HG02678 (cell line): ENCODE data around the gene SYTL1.

ENCODE experiments used
- ATAC-seq: cut with Tn5 transposase; IDR thresholded peaks from one replicate; pipeline ENCODE4 v1.9.1; 2021; ENCODE audit warnings: mild to moderate bottlenecking, moderate library complexity; ENCODE audit not compliant: unreplicated experiment

SYTL1 gene

GRCh38 chr1:27361553-27361952 is 19.7 kb downstream of the SYTL1 start:
- no peak for ATAC-seq

GRCh38 chr1:27363766-27364695 is 22.2 kb downstream of the SYTL1 start:
- no peak for ATAC-seq

- peak; percentile 3 for ATAC-seq
Measured at GRCh38 chr1:27364696-27365371, 23.0 kb downstream of the SYTL1 start.

- ATAC-seq = peak; percentile 37
Measured at GRCh38 chr1:27365372-27366112, 23.7 kb downstream of the SYTL1 start.

GRCh38 chr1:27366113-27366410 is 24.2 kb downstream of the SYTL1 start:
- ATAC-seq = peak; percentile 31

- peak; percentile 43 for ATAC-seq
Measured at GRCh38 chr1:27366411-27367159, 24.8 kb downstream of the SYTL1 start, which contains the start of gene MAP3K6. TSS of gene MAP3K6 (minus strand) at chr1:27366961. CDS start at chr1:27366597, 364 bp downstream.

- no peak for ATAC-seq
Measured at GRCh38 chr1:27367160-27367650, 25.4 kb downstream of the SYTL1 start.

GRCh38 chr1:27368869-27369582 is 27.2 kb downstream of the SYTL1 start:
- no peak for ATAC-seq

GRCh38 chr1:27372022-27372807 is 30.4 kb downstream of the SYTL1 start:
- no peak for ATAC-seq

GRCh38 chr1:27372808-27373690 is 31.2 kb downstream of the SYTL1 start:
- ATAC-seq = no peak

- no peak for ATAC-seq
Measured at GRCh38 chr1:27374362-27375086, 32.7 kb downstream of the SYTL1 start, which contains the start of gene FCN3. TSS of gene FCN3 (minus strand) at chr1:27374824. CDS start at chr1:27374818, 6 bp downstream.

- ATAC-seq = no peak
Measured at GRCh38 chr1:27377760-27378495, 36.1 kb downstream of the SYTL1 start.

- no peak for ATAC-seq
Measured at GRCh38 chr1:27379564-27380122, 37.8 kb downstream of the SYTL1 start.

GRCh38 chr1:27380224-27380623 is 38.4 kb downstream of the SYTL1 start:
- ATAC-seq = no peak

- ATAC-seq = no peak
Measured at GRCh38 chr1:27380766-27381733, 39.2 kb downstream of the SYTL1 start.
